ENCODE data around the gene ACBD4. TPM values are rescaled to one million over a fixed set of nuclear protein-coding genes. Genes with fewer than 3 reads are reported as not detected.
A peak's percentile ranks its signal among the peaks of the same experiment; 100 is the strongest.

The ACBD4 gene
- total RNA-seq, 2 experiments from 2014 or later = 12.5 to 13.8 TPM

DNA sequence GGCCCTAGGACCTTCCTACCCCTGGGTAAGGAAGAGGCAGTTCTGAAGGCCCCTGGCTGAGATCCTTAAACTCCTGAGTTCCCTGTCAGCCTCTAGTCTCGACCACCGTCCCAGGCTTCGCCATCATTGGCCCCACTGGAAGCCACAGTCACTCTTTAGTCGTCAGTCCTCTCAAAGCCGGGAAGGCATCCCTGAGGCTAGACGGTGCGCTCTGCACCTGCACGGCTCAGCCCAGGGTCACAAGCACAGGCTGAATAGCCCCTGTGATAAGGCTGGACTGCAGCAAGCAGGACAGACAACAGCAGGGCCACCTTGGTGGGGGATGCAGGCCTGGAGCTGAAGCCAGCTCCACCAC is 9.5 kb downstream of the ACBD4 start:
- Mint-ChIP-seq H3K4me3 (peak overlapping the region; percentile 54), H3K27ac (no peak overlapping the region), H3K4me1 (ENCODE audit: low read depth) (peaks cover 38% of the 10 kb centered on the region), H3K27me3 (no peaks in the 10 kb centered on the region), H3K9me3 (no peaks in the 10 kb centered on the region), H3K36me3 (peaks cover 24% of the 10 kb centered on the region)
- ChIA-PET CTCF (interaction anchor here (1.0 to 1.7 kb wide), 3 partner anchors 10 to 52 kb away, joined by 5 to 26 read pairs (median 14); partner anchors contain the start of gene ACBD4), POLR2A (interaction anchor here (0.7 to 1.0 kb wide), 2 partner anchors 18 to 76 kb away, joined by 3 to 4 read pairs; no protein-coding TSS in a partner anchor)
- DNase-seq = no peak
- intact Hi-C loops (cut with micrococcal nuclease) = loop anchor here (5.0 to 10.0 kb wide), 2 partner anchors 83 to 940 kb away; partner anchors contain the start of gene NMT1

DNA sequence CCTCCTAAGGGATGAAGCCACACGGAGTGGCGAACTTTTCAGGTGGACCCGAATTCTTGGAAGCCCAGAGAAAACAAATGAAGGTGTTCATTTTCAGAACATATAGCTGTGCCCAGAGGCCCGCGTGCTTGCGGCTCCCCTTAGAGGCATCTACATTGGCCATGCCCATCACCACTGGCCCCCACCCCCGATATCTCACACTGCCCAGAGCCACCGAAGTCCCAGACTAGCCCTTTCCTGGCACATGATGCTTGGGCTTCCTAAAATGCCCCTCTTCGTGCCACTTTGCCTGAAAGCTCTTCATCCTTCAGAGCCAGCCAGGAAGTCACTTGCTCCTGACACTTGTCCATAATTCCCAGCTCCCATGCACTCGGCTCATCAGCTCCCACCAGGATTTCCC is 10.7 kb downstream of the ACBD4 start:
- intact Hi-C loops (cut with micrococcal nuclease) = loop anchor here (5.0 to 10.0 kb wide), 2 partner anchors 84 to 941 kb away; partner anchors contain the start of gene NMT1
- ChIA-PET POLR2A (interaction anchor here (1.0 to 1.3 kb wide), 3 partner anchors 9 to 85 kb away, joined by 3 read pairs; no protein-coding TSS in a partner anchor), CTCF (interaction anchor here (1.2 to 1.7 kb wide), 2 partner anchors 11 to 15 kb away, joined by 4 to 14 read pairs; partner anchors contain the start of genes ACBD4 and HEXIM2)
- Mint-ChIP-seq H3K36me3 (peaks cover 29% of the 10 kb centered on the region), H3K9me3 (no peaks in the 10 kb centered on the region), H3K4me1 (ENCODE audit: low read depth) (peaks cover 45% of the 10 kb centered on the region), H3K27ac (peak overlapping the region; percentile 57), H3K27me3 (no peaks in the 10 kb centered on the region), H3K4me3 (peak overlapping the region; percentile 99)
- no peak for DNase-seq

DNA sequence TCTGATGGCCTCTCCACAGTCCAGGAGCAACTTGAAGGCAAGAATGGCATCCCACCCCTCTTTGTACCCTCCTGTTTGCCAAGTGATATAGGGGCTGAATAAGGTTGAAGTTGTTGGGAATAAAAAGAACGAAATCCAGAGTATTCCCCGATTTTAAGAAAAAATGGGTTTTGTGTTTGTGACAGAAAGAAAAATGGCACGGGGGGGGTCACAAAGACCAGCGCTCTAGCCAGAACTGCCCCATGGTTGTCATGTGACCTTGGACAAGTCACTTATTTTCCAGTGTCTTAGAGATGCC is 11.1 kb downstream of the ACBD4 start:
- Mint-ChIP-seq H3K27ac (peak overlapping the region; percentile 100), H3K9me3 (no peaks in the 10 kb centered on the region), H3K27me3 (no peaks in the 10 kb centered on the region), H3K36me3 (peaks cover 29% of the 10 kb centered on the region), H3K4me1 (ENCODE audit: low read depth) (peaks cover 46% of the 10 kb centered on the region), H3K4me3 (peak overlapping the region; percentile 99)
- intact Hi-C loops (cut with micrococcal nuclease) = loop anchor here (5.0 to 10.0 kb wide), 2 partner anchors 84 to 942 kb away; partner anchors contain the start of gene NMT1
- CTCF ChIA-PET = interaction anchor here (1.2 to 1.7 kb wide), 2 partner anchors 11 to 15 kb away, joined by 4 to 14 read pairs; partner anchors contain the start of genes ACBD4 and HEXIM2
- POLR2A ChIA-PET = interaction anchor here (1.2 to 1.3 kb wide), 2 partner anchors 9 to 85 kb away, joined by 3 read pairs; no protein-coding TSS in a partner anchor
- DNase-seq = no peak

- CTCF ChIA-PET = interaction anchor here (0.8 to 11.2 kb wide), 6 partner anchors 11 to 80 kb away, joined by 3 to 316 read pairs (median 26); partner anchors contain the start of genes ACBD4 and HEXIM2
- no peaks in the 10 kb centered on the region for H3K27me3 Mint-ChIP-seq
- peaks cover 48% of the 10 kb centered on the region for H3K4me1 Mint-ChIP-seq (ENCODE audit: low read depth)
- H3K4me3 Mint-ChIP-seq = peak overlapping the region; percentile 99
- peak overlapping the region; percentile 100 for H3K27ac Mint-ChIP-seq
- DNase-seq = peak; percentile 22
- no peaks in the 10 kb centered on the region for H3K9me3 Mint-ChIP-seq
- POLR2A ChIA-PET = interaction anchor here (1.3 to 6.1 kb wide), 5 partner anchors 8 to 83 kb away, joined by 3 to 217 read pairs (median 41); partner anchors contain the start of genes ACBD4, FMNL1 and HEXIM2
- intact Hi-C loops (cut with micrococcal nuclease) = loop anchor here (5.0 to 10.0 kb wide), 2 partner anchors 85 to 942 kb away; partner anchors contain the start of gene NMT1
- H3K36me3 Mint-ChIP-seq = peaks cover 29% of the 10 kb centered on the region
These were observed 11.5 kb downstream of the ACBD4 start for GRCh38 chr17:45146890-45147580.

DNA sequence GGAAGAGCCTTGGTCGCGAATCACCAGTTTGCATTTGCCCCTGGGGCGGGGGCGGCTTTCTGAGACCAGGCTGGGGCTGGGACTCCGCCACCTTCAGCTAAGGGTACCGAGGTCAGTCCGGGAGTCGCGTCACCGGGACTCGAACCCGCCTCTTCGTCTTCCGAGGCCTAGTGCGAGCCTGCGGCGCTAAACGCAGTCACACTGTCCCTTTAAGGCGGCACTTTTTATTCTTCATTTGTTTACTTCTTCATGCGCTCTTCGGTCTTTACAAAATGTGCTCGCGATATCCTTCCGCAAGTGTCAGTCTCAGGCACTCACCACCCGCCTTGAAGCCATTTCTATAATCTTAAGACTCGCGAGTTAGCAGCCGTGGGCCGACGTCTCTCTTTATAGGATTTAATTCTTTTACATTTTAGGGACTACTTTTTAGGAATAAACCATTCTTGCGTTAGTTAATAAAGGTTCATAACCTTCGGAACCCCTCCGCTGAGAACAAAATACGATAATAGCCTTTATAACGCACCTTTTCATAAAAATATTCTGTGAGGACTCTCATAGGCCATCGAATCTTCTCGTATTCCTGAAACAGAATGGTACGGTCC is 12.2 kb downstream of the ACBD4 start:
- ChIA-PET CTCF (interaction anchor here (0.8 to 11.2 kb wide), 11 partner anchors 8 to 164 kb away, joined by 3 to 316 read pairs (median 9); partner anchors contain the start of genes ACBD4 and HEXIM2), POLR2A (interaction anchor here (0.9 to 6.1 kb wide), 15 partner anchors 10 to 248 kb away, joined by 3 to 217 read pairs (median 8); partner anchors contain the start of genes ACBD4, EFTUD2, FMNL1 and HEXIM2)
- Mint-ChIP-seq H3K36me3 (peaks cover 29% of the 10 kb centered on the region), H3K4me3 (peak overlapping the region; percentile 99), H3K27me3 (no peaks in the 10 kb centered on the region), H3K9me3 (no peaks in the 10 kb centered on the region), H3K27ac (peak overlapping the region; percentile 100), H3K4me1 (ENCODE audit: low read depth) (peaks cover 47% of the 10 kb centered on the region)
- intact Hi-C loops (cut with micrococcal nuclease) = loop anchor here (1.0 to 10.0 kb wide), 8 partner anchors 12 to 943 kb away; partner anchors contain the start of genes ACBD4, HEXIM2, MAP3K14 and NMT1
- DNase-seq = peak; percentile 87

- Mint-ChIP-seq H3K9me3 (no peaks in the 10 kb centered on the region), H3K27me3 (no peaks in the 10 kb centered on the region), H3K27ac (peak within 1 kb of the TSS; percentile 100), H3K36me3 (peaks cover 29% of the 10 kb centered on the region), H3K4me3 (peak within 1 kb of the TSS; percentile 99), H3K4me1 (ENCODE audit: low read depth) (peaks cover 42% of the 10 kb centered on the region)
- intact Hi-C loops (cut with micrococcal nuclease) = loop anchor here (1.0 to 10.0 kb wide), 9 partner anchors 13 to 944 kb away; partner anchors contain the start of genes ACBD4, HEXIM2, MAP3K14 and NMT1
- DNase-seq = peak; percentile 99
- ChIA-PET CTCF (interaction anchor here (0.8 to 11.2 kb wide), 17 partner anchors 9 to 168 kb away, joined by 3 to 316 read pairs (median 9); partner anchors contain the start of genes ACBD4, DCAKD, HEXIM2 and MAP3K14), POLR2A (interaction anchor here (0.6 to 6.1 kb wide), 21 partner anchors 9 to 249 kb away, joined by 3 to 217 read pairs (median 5); partner anchors contain the start of genes ACBD4, EFTUD2, FMNL1 and HEXIM2)
These were observed 12.9 kb downstream of the ACBD4 start, which contains the start of gene HEXIM1 for GRCh38 chr17:45148183-45149036. Gene HEXIM1 (plus strand): TSS chr17:45148475. CDS start chr17:45149191, 716 bp downstream.

- Mint-ChIP-seq H3K36me3 (peaks cover 29% of the 10 kb centered on the region), H3K4me3 (peak overlapping the region; percentile 99), H3K4me1 (ENCODE audit: low read depth) (peaks cover 36% of the 10 kb centered on the region), H3K27ac (peak overlapping the region; percentile 100), H3K9me3 (no peaks in the 10 kb centered on the region), H3K27me3 (no peaks in the 10 kb centered on the region)
- POLR2A ChIA-PET = interaction anchor here (0.6 to 6.1 kb wide), 23 partner anchors 8 to 250 kb away, joined by 3 to 217 read pairs (median 4); partner anchors contain the start of genes ACBD4, EFTUD2, FMNL1 and HEXIM2
- CTCF ChIA-PET = interaction anchor here (0.7 to 11.2 kb wide), 20 partner anchors 10 to 236 kb away, joined by 3 to 316 read pairs (median 7); partner anchors contain the start of genes ACBD4, DCAKD, HEXIM2 and MAP3K14
- intact Hi-C loops (cut with micrococcal nuclease) = loop anchor here (1.0 to 10.0 kb wide), 5 partner anchors 24 to 944 kb away; partner anchors contain the start of gene NMT1
- peak; percentile 86 for DNase-seq
These were observed 13.7 kb downstream of the ACBD4 start for GRCh38 chr17:45149037-45149668.

DNA sequence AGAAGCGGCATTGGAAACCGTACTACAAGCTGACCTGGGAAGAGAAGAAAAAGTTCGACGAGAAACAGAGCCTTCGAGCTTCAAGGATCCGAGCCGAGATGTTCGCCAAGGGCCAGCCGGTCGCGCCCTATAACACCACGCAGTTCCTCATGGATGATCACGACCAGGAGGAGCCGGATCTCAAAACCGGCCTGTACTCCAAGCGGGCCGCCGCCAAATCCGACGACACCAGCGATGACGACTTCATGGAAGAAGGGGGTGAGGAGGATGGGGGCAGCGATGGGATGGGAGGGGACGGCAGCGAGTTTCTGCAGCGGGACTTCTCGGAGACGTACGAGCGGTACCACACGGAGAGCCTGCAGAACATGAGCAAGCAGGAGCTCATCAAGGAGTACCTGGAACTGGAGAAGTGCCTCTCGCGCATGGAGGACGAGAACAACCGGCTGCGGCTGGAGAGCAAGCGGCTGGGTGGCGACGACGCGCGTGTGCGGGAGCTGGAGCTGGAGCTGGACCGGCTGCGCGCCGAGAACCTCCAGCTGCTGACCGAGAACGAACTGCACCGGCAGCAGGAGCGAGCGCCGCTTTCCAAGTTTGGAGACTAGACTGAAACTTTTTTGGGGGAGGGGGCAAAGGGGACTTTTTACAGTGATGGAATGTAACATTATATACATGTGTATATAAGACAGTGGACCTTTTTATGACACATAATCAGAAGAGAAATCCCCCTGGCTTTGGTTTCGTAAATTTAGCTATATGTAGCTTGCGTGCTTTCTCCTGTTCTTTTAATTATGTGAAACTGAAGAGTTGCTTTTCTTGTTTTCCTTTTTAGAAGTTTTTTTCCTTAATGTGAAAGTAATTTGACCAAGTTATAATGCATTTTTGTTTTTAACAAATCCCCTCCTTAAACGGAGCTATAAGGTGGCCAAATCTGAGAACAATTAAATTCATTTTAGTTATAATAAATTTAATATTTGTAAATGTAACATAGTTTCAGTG is 14.5 kb downstream of the ACBD4 start:
- POLR2A ChIA-PET = interaction anchor here (0.6 to 6.1 kb wide), 16 partner anchors 10 to 650 kb away, joined by 3 to 217 read pairs (median 6); partner anchors contain the start of genes ACBD4, FMNL1, HEXIM2 and MAP3K14
- Mint-ChIP-seq H3K4me1 (ENCODE audit: low read depth) (peaks cover 33% of the 10 kb centered on the region), H3K36me3 (peaks cover 29% of the 10 kb centered on the region), H3K4me3 (peak overlapping the region; percentile 99), H3K9me3 (no peaks in the 10 kb centered on the region), H3K27ac (peak overlapping the region; percentile 100), H3K27me3 (no peaks in the 10 kb centered on the region)
- DNase-seq = peak; percentile 64
- CTCF ChIA-PET = interaction anchor here (0.7 to 11.2 kb wide), 17 partner anchors 12 to 236 kb away, joined by 3 to 316 read pairs (median 9); partner anchors contain the start of genes ACBD4, DCAKD, HEXIM2 and PLCD3
- intact Hi-C loops (cut with micrococcal nuclease) = loop anchor here (1.0 to 10.0 kb wide), 5 partner anchors 23 to 945 kb away; partner anchors contain the start of gene NMT1

All from activated CD4-positive, alpha-beta memory T cell treated with anti-CD3 and anti-CD28 coated beads for 36 hours (primary cell).